Glutamatergic neuron (in vitro differentiated cells): Measurements from ENCODE around the gene KLK1. TPM values are rescaled to one million over a fixed set of nuclear protein-coding genes. Genes with fewer than 3 reads are reported as not detected.

Source experiments
- DNase-seq: peaks from one replicate; pipeline ENCODE4 v3.0.0; 2022
- H3K27ac Mint-ChIP-seq: one replicate; pipeline ENCODE4 v1.8.0; 2020; ENCODE audit warnings: mild to moderate bottlenecking, mixed read lengths, inconsistent platforms; ENCODE audit not compliant: unreplicated experiment
- H3K27me3 Mint-ChIP-seq: one replicate; pipeline ENCODE4 v1.8.0; 2020; ENCODE audit warnings: mild to moderate bottlenecking, moderate library complexity, mixed read lengths, inconsistent platforms; ENCODE audit not compliant: unreplicated experiment
- H3K36me3 Mint-ChIP-seq: one replicate; pipeline ENCODE4 v1.8.0; 2020; ENCODE audit warnings: mild to moderate bottlenecking, mixed read lengths, inconsistent platforms; ENCODE audit not compliant: unreplicated experiment
- H3K4me1 Mint-ChIP-seq: one replicate; pipeline ENCODE4 v1.8.0; 2020; ENCODE audit warnings: mild to moderate bottlenecking, low read depth, mixed read lengths, inconsistent platforms; ENCODE audit not compliant: unreplicated experiment
- H3K4me3 Mint-ChIP-seq: one replicate; pipeline ENCODE4 v1.8.0; 2020; ENCODE audit warnings: mild to moderate bottlenecking, mixed read lengths, inconsistent platforms; ENCODE audit not compliant: unreplicated experiment
- H3K9me3 Mint-ChIP-seq: one replicate; pipeline ENCODE4 v1.8.0; 2020; ENCODE audit warnings: mild to moderate bottlenecking, moderate library complexity, mixed read lengths, inconsistent platforms; ENCODE audit not compliant: unreplicated experiment
- total RNA-seq: library from RNA; stranded (reverse); fragmentation: NEBNext Ultra II Directional; extraction: Animal tissue kit (Norgen Biotek cat#: 25700); gene quantifications from one replicate; pipeline ENCODE4 v1.2.1, GENCODE V29; 2021; ENCODE audit not compliant: unreplicated experiment
- TF ChIP-seq, protein P1 (sequence below): fragments of 200-600 bp; sonication (generic); IDR thresholded peaks from one replicate; pipeline ENCODE4 v1.5.0; 2021; ENCODE audit not compliant: partially characterized antibody, unreplicated experiment

The KLK1 gene
- total RNA-seq, 1 donor from 2014 or later: 0.49 TPM

DNA sequence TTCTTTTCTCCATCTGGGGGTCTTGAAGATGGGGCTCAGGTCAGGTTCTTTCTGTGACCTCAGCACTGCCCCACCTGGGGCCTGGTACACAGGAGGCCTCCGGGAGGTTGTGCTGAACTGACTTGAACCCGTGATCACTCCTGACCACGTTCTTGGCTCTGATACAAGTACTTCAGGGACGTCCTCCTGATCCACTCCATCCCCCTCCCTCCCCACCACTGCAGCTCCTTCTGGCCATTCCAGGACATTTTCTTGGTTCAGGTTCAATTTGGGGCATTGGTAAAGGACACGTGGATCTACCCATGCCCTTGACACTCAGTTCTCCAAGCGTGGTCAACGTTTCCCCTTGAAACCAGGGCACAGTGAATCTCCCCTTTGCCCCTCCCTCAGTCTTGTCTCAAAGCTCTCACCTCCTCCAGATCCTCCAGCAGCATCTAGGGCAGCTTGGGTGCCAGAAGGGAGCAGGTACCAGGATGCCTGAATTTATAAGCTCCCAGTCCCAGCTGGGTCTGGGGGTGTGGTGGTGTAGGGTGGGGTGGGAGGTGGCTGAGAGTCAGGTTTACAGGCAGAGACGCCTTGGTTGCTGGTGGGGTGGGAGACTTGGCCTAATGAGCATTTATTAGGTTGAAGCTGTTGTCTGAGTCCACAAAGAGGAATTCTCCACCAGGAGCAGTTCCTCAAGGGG lies 9.7 kb upstream of the KLK1 start, which contains the start of gene KLK15:
Gene KLK15, minus strand, starts transcription at position 458 of the 685 bp plus-strand sequence. CDS start 2,082 bp downstream, outside the sequence.
- Mint-ChIP-seq H3K4me1 (peaks cover 2% of the 10 kb centered on the region), H3K9me3 (peaks cover 10% of the 10 kb centered on the region), H3K36me3 (no peaks in the 10 kb centered on the region), H3K4me3 (no peak within 1 kb of the TSS), H3K27me3 (peaks cover 8% of the 10 kb centered on the region), H3K27ac (no peak within 1 kb of the TSS)
- TF ChIP-seq, protein P1, sequence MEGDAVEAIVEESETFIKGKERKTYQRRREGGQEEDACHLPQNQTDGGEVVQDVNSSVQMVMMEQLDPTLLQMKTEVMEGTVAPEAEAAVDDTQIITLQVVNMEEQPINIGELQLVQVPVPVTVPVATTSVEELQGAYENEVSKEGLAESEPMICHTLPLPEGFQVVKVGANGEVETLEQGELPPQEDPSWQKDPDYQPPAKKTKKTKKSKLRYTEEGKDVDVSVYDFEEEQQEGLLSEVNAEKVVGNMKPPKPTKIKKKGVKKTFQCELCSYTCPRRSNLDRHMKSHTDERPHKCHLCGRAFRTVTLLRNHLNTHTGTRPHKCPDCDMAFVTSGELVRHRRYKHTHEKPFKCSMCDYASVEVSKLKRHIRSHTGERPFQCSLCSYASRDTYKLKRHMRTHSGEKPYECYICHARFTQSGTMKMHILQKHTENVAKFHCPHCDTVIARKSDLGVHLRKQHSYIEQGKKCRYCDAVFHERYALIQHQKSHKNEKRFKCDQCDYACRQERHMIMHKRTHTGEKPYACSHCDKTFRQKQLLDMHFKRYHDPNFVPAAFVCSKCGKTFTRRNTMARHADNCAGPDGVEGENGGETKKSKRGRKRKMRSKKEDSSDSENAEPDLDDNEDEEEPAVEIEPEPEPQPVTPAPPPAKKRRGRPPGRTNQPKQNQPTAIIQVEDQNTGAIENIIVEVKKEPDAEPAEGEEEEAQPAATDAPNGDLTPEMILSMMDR: no peak
- DNase-seq: no peak

DNA sequence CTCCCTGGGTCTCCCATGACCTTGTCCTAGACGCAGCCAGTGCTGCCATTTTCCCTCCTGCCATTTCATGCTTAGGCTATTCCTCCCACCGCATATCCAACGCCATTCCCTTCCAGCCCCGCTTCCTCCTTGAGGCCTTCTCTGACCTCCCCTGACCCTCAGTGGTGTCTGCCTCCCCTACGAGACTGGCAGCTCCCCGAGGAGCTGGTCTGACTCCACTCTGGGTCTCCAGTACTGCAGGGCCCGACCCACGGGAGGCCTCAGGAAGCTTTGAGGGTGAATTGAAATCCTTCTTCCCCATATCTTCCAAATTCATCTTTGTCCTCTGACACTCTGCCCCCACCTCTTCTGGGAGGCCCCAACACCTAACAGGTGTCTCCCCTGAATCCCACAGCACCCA lies 9.1 kb upstream of the KLK1 start:
- Mint-ChIP-seq H3K27ac (no peak overlapping the region), H3K9me3 (peaks cover 10% of the 10 kb centered on the region), H3K27me3 (peaks cover 10% of the 10 kb centered on the region), H3K36me3 (no peaks in the 10 kb centered on the region), H3K4me1 (peaks cover 2% of the 10 kb centered on the region), H3K4me3 (no peak overlapping the region)
- TF ChIP-seq, protein P1: no peak
- no peak for DNase-seq

DNA sequence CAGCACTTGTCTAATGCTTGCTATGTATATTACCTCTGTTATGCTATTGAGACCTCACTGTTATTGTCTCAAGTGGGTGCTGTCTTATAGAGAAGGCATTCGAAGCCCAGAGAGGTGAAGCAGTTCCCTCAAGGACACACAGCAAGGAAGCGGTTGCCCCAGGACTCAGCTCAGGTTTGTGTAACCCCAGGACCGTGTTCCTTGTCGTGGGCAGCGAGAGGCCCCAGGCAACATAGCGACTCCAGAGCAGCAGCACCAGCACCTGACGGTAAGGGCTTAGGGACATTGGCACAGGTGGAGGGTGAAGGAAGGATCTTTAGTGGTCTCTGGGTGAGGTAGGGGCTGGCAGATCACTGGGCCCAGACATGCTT lies 7.4 kb upstream of the KLK1 start:
- H3K9me3 Mint-ChIP-seq: peaks cover 5% of the 10 kb centered on the region
- no peak overlapping the region for H3K27ac Mint-ChIP-seq
- H3K27me3 Mint-ChIP-seq: peaks cover 8% of the 10 kb centered on the region
- TF ChIP-seq, protein P1: no peak
- DNase-seq: no peak
- peaks cover 2% of the 10 kb centered on the region for H3K4me1 Mint-ChIP-seq
- H3K36me3 Mint-ChIP-seq: peaks cover 4% of the 10 kb centered on the region
- H3K4me3 Mint-ChIP-seq: no peak overlapping the region

DNA sequence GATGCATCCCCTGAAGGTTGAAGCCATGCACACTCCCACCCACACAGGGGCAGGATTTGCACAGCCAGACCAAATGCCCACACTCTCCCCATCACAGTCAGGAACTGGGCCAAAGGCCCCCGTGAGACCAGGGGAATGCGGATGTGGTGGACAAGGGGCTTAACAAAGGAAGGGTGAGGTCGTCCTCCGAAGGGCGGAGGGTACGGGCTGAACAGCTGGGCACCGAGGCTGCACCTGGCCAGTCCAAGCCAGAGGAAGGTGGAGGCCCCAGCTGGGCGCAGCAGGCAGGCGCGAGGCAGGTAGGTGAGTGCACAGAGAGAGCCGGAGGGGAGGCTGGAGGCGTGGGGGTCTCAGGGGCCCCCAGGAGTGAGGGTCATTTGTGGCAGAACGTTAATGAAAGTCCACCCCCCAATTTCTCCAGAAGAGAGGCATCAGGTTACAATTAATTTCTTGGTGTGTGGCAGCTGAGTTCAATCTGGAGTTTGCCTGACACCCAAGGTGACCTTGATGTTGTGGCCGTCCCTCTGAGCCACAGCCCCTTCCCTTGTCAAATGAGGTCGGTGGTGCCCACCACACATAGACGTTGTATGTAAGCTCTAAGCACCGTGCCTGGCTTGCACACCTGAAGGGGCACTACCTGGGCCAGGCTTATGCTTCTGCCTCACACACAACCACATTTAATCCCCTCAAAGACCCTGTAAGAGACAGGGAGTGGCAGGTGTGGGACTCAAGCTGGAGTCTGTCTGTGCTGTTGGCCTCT lies 6.9 kb upstream of the KLK1 start:
- TF ChIP-seq, protein P1: no peak
- no peak overlapping the region for H3K4me3 Mint-ChIP-seq
- H3K36me3 Mint-ChIP-seq: peaks cover 4% of the 10 kb centered on the region
- no peak for DNase-seq
- H3K27ac Mint-ChIP-seq: no peak overlapping the region
- peaks cover 5% of the 10 kb centered on the region for H3K9me3 Mint-ChIP-seq
- H3K27me3 Mint-ChIP-seq: peaks cover 8% of the 10 kb centered on the region
- H3K4me1 Mint-ChIP-seq: peaks cover 2% of the 10 kb centered on the region

DNA sequence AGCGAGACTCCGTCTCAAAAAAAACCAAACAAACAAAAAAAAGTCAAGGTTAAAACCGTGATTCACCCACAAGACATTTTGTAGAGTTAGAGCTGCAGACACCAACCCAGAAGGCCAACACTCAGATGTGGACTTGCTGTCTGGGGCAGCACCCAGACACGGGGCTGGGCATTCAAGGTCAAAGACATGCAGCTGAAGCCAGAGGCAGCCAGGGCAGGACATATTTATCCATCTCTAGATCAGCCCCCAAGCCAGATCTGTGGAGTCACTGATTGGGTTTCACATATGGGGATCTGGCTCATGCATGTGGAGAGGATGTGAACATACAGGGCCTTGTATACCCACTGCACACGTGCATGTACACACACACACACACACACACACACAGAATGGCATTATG lies 6.2 kb upstream of the KLK1 start:
- no peak for DNase-seq
- no peak overlapping the region for H3K4me3 Mint-ChIP-seq
- TF ChIP-seq, protein P1: no peak
- H3K36me3 Mint-ChIP-seq: peaks cover 4% of the 10 kb centered on the region
- peaks cover 3% of the 10 kb centered on the region for H3K9me3 Mint-ChIP-seq
- H3K27me3 Mint-ChIP-seq: peaks cover 8% of the 10 kb centered on the region
- H3K4me1 Mint-ChIP-seq: peaks cover 2% of the 10 kb centered on the region
- H3K27ac Mint-ChIP-seq: no peak overlapping the region
